ENCODE data around the gene GAS2L2.
A peak's percentile ranks its signal among the peaks of the same experiment; 100 is the strongest.

The GAS2L2 gene

DNA sequence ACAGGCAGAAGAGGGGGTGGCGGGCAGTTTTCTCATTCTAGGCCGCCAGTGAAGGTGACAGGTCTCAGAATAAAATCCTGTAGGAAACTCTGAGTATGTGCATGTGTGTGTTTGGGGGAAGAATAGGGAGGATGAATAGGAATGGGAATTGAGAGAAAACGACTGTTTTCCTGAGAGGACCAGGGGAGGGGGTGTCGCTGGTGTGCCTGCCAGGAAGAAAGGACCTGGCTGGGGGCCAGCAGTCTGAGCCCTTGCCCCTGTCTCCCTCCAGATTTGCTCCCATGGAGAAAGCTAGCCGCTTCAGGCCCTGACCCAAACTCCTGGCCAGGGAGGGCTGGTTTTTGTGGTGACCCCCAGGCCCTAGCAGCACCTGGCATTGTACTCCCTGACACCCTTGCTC, 22.0 kb upstream of the GAS2L2 start:
- no peaks in the 10 kb centered on the region for H3K9me3 ChIP-seq
- TF ChIP-seq CTCF (IDR thresholded peaks at IDR 0.05; ENCODE audit: low read depth, low read length), result no peak

GRCh38 chr17:35774499-35774898, 21.5 kb upstream of the GAS2L2 start:
- Histone ChIP-seq H3K4me3 (ENCODE audit: low read depth, low read length) (no peak overlapping the region), H3K27me3 (no peaks in the 10 kb centered on the region), H3K4me1 (peaks cover 26% of the 10 kb centered on the region), H3K9me3 (no peaks in the 10 kb centered on the region), H3K36me3 (no peaks in the 10 kb centered on the region)
- DNase-seq, result peak; percentile 68
- TF ChIP-seq CTCF (IDR thresholded peaks at IDR 0.05; ENCODE audit: low read depth, low read length), result no peak

More for the DNA sequence above, 22.0 kb upstream of the GAS2L2 start:
- DNase-seq, result peak; percentile 45
- Histone ChIP-seq H3K4me1 (peaks cover 26% of the 10 kb centered on the region), H3K4me3 (ENCODE audit: low read depth, low read length) (no peak overlapping the region), H3K27me3 (no peaks in the 10 kb centered on the region), H3K36me3 (no peaks in the 10 kb centered on the region)

DNA sequence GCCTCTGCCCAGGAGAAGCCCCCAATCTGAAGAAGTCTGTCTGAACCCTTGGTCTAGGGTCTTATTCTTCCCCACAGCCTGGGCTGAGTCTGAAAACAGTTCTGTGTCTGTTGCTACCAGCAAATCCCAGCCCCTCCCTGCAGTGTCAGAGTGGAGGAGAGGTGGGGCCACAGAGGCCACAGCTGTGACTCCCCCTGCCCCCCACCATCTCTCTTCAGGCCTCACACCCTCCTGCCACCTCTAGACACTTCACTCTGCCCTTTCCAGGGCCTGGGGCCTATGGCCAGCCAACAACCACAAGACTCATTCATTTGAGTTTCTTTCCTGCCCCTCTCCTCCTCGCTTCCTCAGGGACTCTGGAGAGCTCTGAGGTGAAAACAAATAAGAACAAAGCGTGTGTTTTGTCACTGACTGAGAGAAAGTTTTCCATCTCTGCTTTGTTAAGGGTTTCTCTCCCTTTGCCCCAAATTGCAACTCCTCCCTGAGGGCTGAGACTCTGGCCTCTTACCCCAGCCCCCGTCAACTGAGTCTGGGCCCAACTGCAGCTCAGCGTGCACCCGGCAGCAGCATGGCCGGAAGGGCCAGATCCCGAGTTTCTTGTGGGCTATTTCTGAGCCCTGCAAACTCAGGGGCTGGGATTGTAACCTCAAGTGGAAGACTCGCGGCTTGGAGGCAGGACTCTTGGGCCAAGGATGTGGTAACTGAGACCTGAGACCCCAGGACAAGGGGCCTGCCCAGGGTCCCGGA, 20.8 kb upstream of the GAS2L2 start:
- H3K4me1 ChIP-seq, result peaks cover 26% of the 10 kb centered on the region
- no peaks in the 10 kb centered on the region for H3K36me3 ChIP-seq
- no peak for TF ChIP-seq CTCF (IDR thresholded peaks at IDR 0.05; ENCODE audit: low read depth, low read length)
- no peak overlapping the region for H3K4me3 ChIP-seq (ENCODE audit: low read depth, low read length)
- H3K9me3 ChIP-seq, result no peaks in the 10 kb centered on the region
- no peaks in the 10 kb centered on the region for H3K27me3 ChIP-seq
- no peak for DNase-seq

DNA sequence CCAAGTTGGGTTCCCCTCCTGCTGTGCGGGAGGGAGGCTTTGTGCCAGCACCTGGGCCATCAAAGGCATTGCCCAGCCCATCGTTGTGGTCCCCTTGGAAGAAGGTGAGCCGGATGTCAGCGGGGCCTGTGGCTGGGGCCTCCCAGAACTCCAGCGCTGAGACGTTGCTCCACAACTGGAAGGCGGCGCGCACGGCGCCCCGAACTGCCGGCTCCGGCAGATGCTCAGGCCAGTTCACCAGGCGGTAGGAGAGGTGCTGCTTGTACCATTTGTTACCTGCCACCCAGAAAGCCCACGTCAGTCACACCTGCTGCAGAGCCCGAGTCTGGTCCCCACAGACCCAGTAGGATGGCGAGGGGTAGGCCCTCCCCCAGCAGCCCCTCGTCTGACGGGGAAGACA, 20.1 kb upstream of the GAS2L2 start:
- Histone ChIP-seq H3K4me3 (ENCODE audit: low read depth, low read length) (no peak overlapping the region), H3K27me3 (no peaks in the 10 kb centered on the region), H3K4me1 (peaks cover 24% of the 10 kb centered on the region), H3K9me3 (no peaks in the 10 kb centered on the region), H3K36me3 (no peaks in the 10 kb centered on the region)
- no peak for DNase-seq
- TF ChIP-seq CTCF (IDR thresholded peaks at IDR 0.05; ENCODE audit: low read depth, low read length), result no peak

DNA sequence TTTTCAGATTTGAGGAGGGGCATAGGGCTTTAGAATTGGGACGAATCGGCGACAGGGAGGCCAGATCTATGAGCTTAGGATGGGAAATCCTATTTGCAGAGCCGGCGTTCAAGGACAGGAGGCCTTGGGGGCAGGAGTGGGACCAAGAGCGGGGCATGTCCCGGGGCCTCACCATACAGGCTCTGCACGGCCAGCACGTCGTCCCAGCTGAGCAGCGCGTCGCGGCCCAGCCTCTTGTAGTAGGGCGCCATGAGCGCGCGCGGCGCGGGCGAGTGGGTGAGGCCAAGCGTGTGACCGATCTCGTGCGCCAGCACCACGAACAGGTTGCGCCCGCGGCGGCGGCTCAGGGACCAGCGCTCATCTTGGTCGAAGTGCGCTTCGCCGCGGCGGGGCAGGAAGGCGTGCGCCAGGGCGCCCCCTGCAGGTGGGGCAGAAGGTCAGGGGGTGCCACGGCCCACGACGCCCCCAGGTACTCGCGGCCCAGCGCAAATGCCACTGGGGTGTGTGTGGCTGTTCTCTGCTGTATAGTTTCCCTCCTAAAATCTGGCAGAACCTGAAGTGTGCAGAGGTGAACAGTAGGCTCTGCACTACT, 17.0 kb upstream of the GAS2L2 start:
- Histone ChIP-seq H3K4me3 (ENCODE audit: low read depth, low read length) (no peak overlapping the region), H3K27me3 (no peaks in the 10 kb centered on the region)
- no peak for DNase-seq

More for the DNA sequence above, 17.0 kb upstream of the GAS2L2 start:
- H3K4me1 ChIP-seq, result peaks cover 18% of the 10 kb centered on the region
- H3K36me3 ChIP-seq, result no peaks in the 10 kb centered on the region
- TF ChIP-seq CTCF (IDR thresholded peaks at IDR 0.05; ENCODE audit: low read depth, low read length), result 0 out of 2 replicates have a peak, but pooled peaks have one; percentile 29
- H3K9me3 ChIP-seq, result no peaks in the 10 kb centered on the region
